ENCODE measurements around the gene CEACAM6. TPM values are rescaled to one million over a fixed set of nuclear protein-coding genes. Genes with fewer than 3 reads are reported as not detected.
"Not testable (repeated sequence)": the region's sequence is repeated elsewhere in the genome, so short reads cannot be mapped to it uniquely, and the experiment has no call there.

The CEACAM6 gene
- total and polyA plus RNA-seq, 10 donors, result 0.27 to 14.8 (median 1.0) TPM

GRCh38 chr19:41787055-41787454 is 31.7 kb downstream of the CEACAM6 start:
- peaks cover 0 to 37% (median 25%) of the 10 kb centered on the region in 6 donors for H3K4me1 ChIP-seq
- TF ChIP-seq POLR2AphosphoS5 (IDR thresholded peaks at IDR 0.05) (no peak), POLR2A (IDR thresholded peaks at IDR 0.05) (no peak)
- TF ChIP-seq, protein P1, sequence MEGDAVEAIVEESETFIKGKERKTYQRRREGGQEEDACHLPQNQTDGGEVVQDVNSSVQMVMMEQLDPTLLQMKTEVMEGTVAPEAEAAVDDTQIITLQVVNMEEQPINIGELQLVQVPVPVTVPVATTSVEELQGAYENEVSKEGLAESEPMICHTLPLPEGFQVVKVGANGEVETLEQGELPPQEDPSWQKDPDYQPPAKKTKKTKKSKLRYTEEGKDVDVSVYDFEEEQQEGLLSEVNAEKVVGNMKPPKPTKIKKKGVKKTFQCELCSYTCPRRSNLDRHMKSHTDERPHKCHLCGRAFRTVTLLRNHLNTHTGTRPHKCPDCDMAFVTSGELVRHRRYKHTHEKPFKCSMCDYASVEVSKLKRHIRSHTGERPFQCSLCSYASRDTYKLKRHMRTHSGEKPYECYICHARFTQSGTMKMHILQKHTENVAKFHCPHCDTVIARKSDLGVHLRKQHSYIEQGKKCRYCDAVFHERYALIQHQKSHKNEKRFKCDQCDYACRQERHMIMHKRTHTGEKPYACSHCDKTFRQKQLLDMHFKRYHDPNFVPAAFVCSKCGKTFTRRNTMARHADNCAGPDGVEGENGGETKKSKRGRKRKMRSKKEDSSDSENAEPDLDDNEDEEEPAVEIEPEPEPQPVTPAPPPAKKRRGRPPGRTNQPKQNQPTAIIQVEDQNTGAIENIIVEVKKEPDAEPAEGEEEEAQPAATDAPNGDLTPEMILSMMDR (IDR thresholded peaks at IDR 0.05 in 8 of 11, conservative IDR thresholded peaks at IDR 0.05 in 3 of 11), result no peak
- WGBS, 5 donors, result 65 to 78% (median 72%) methylated on average over 7 of the region's 7 CpGs
- no peaks in the 10 kb centered on the region for H3K9me3 ChIP-seq
- intact Hi-C loops (cut with DNase I; ENCODE audit: low total_unique reads), result loop anchor here (5.0 kb wide), 1 partner anchor 35 kb away; no protein-coding TSS in a partner anchor
- no peaks in the 10 kb centered on the region for H3K36me3 ChIP-seq
- H3K27ac ChIP-seq, result no peak overlapping the region
- DNase-seq, result no peak
- H3K27me3 ChIP-seq (replicated peaks in 1 of 7), result peaks cover 0 to 70% (median 7%) of the 10 kb centered on the region in 7 donors
- no peak overlapping the region for H3K4me3 ChIP-seq

DNA sequence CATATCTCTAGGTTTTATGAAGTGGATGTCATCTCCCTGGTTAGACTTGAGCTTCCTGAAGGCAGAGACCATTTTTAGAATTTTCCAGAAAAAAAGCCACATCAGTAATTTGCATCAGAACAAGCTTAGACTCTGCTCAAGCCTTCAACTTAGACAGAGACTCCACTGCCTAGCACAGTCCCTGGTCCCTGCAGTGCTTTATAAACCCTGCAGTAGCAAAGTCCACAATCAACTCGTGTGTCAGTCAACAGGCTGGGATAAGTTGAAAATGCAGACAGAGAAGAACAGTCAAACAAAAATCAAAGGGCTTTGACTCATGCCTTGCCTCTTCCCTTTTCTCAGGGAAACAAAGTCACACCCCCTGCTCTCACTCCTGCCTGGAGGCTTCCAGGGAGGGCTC is 33.2 kb downstream of the CEACAM6 start:
- Histone ChIP-seq H3K4me1 (peaks cover 0 to 42% (median 25%) of the 10 kb centered on the region in 6 donors), H3K27me3 (replicated peaks in 1 of 7) (peaks cover 0 to 69% (median 7%) of the 10 kb centered on the region in 7 donors)
- H3K4me3 ChIP-seq, H3K27ac ChIP-seq, DNase-seq, H3K9me3 ChIP-seq, H3K36me3 ChIP-seq: not testable (repeated sequence)
- WGBS, 5 donors, result no CpG with 5 or more reads among the region's 1 CpG
- intact Hi-C loops (cut with DNase I; ENCODE audit: low total_unique reads), result loop anchor here (5.0 kb wide), 1 partner anchor 36 kb away; no protein-coding TSS in a partner anchor

DNA sequence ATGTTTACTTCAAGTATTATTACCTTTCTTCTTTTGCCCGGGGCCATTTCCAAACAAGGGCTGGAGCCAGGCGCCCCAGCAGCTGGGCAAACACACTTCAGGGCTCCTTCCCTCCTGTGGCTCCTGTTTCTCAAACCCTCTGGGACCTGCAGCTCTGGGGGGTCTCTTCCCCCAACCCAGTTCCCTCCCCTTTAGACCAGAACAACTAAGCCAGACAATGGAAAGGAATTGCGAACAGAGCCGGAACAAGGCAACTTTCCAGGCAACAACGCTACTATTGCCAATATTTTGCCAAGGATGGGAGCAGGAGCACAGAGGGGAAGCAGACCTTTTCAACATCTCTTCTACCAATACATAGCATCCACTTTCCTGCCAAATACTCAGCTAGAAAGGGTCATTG is 33.7 kb downstream of the CEACAM6 start:
- not testable (repeated sequence) for H3K9me3 ChIP-seq, H3K36me3 ChIP-seq, DNase-seq, H3K4me3 ChIP-seq, H3K27ac ChIP-seq
- 83 to 99% (median 93%) methylated on average over 3 to 5 of the region's 5 CpGs for WGBS, 5 donors
- peaks cover 0 to 39% (median 21%) of the 10 kb centered on the region in 6 donors for H3K4me1 ChIP-seq
- intact Hi-C loops (cut with DNase I; ENCODE audit: low total_unique reads), result loop anchor here (5.0 kb wide), 1 partner anchor 37 kb away; no protein-coding TSS in a partner anchor
- H3K27me3 ChIP-seq (replicated peaks in 1 of 7), result peaks cover 0 to 71% (median 7%) of the 10 kb centered on the region in 7 donors

DNA sequence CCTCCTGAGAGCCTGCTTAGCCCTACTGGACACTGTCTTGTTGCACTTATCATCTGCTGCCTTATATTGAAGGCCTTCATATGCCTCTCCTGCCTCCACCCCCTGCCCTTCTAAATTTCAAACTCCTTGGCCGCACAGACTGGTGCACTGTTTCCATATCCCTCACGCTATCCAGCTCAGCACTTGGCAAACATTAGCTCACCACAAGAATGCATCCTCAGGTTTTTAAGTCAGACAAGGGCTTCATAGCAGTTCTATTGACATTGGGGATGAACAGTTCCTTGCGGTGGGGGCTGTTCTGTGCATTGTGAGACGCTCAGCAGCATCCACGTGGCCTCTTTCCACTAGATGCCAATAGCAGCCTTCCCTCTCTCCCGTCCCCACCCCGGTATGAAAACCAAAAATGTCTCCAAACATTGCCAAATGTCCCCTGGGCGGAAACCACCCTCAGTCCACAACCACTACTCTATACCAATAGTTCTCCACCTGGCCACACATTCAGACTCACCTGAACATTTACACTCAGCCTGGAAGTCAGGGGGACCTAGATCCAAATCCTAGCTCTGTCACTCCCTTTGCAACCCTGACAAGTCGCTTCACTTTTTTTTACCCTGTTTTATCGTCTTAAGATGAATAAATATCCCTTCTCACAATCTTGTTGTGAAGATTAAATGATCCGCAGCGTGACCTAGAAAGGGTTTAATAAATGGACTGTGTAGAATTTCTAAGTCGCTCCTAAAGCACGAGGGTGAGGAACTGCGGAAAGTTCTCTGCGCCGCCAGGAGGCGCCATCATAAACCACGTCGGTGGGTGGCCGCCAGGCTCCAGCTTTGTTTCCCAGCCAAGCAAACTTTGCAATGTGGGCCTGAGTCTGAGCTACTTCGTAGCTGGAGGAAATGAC is 37.4 kb downstream of the CEACAM6 start:
- H3K4me3 ChIP-seq, result no peak overlapping the region
- DNase-seq, result peak; percentile 90
- WGBS, 5 donors, result 27 to 34% (median 32%) methylated on average over 22 of the region's 22 CpGs
- no peaks in the 10 kb centered on the region for H3K36me3 ChIP-seq
- no peak for TF ChIP-seq POLR2A (IDR thresholded peaks at IDR 0.05)
- TF ChIP-seq, protein P1 (IDR thresholded peaks at IDR 0.05 in 8 of 11, conservative IDR thresholded peaks at IDR 0.05 in 3 of 11), result peak; percentile 26 to 85 (median 62)
- H3K4me1 ChIP-seq, result peaks cover 0 to 33% (median 8%) of the 10 kb centered on the region in 6 donors
- H3K9me3 ChIP-seq, result no peaks in the 10 kb centered on the region
- peaks cover 0 to 68% (median 8%) of the 10 kb centered on the region in 7 donors for H3K27me3 ChIP-seq (replicated peaks in 1 of 7)
- intact Hi-C loops (cut with DNase I; ENCODE audit: low total_unique reads), result no loop called here
- no peak overlapping the region for H3K27ac ChIP-seq

GRCh38 chr19:41793414-41793727 is 38.0 kb downstream of the CEACAM6 start:
- no peaks in the 10 kb centered on the region for H3K9me3 ChIP-seq
- intact Hi-C loops (cut with DNase I; ENCODE audit: low total_unique reads), result no loop called here
- H3K4me3 ChIP-seq, result no peak overlapping the region
- 0 to 3% (median 0%) methylated on average over 1 of the region's 1 CpG for WGBS, 5 donors
- H3K27ac ChIP-seq, result no peak overlapping the region
- H3K27me3 ChIP-seq (replicated peaks in 1 of 7), result peaks cover 0 to 67% (median 8%) of the 10 kb centered on the region in 7 donors
- H3K36me3 ChIP-seq, result no peaks in the 10 kb centered on the region
- TF ChIP-seq, protein P1 (IDR thresholded peaks at IDR 0.05 in 8 of 11, conservative IDR thresholded peaks at IDR 0.05 in 3 of 11), result peak in 1 of 11 experiments; percentile 38
- TF ChIP-seq POLR2AphosphoS5 (IDR thresholded peaks at IDR 0.05), result no peak
- peaks cover 0 to 33% (median 8%) of the 10 kb centered on the region in 6 donors for H3K4me1 ChIP-seq
- DNase-seq, result no peak

All from spleen (tissue), 11 donors.